HG03439 (cell line): Measurements from ENCODE around the gene HIGD1A.

ENCODE experiments used
- ATAC-seq: cut with Tn5 transposase; IDR thresholded peaks from one replicate; pipeline ENCODE4 v1.9.1; 2021; ENCODE audit warnings: mild to moderate bottlenecking, moderate library complexity; ENCODE audit not compliant: unreplicated experiment

The HIGD1A gene

DNA sequence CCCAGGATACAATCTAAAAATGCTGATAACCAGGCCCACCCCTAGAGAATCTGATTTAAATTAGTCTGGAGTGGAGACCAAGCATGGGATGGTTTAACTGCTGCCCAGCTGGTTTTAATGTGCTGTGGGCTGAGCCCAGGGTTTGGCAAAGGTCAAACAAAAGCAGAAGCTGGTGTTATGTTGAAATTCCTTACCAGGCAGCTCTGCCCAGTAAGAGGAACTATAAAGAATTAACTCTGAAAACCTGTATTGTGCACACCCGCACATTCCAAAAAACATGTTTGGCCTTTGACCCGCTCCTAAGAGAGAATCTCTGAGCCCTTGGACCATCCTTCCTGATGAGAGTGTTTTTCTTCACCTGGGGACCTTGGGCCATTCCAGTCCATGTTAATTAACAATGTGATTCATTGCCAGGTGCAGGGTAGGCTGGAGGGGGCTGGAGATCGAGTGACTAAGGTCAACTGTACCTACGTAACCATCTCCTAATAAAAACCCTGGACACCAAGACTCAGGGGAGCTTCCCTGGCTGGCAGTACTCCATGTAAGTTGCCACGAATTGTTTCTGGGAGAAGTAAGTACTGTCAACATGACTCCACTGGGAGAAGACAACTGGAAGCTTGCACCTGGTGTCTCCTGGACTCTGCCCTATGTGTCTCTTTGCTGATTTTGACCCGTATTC is 42.1 kb downstream of the HIGD1A start:
- no peak for ATAC-seq

DNA sequence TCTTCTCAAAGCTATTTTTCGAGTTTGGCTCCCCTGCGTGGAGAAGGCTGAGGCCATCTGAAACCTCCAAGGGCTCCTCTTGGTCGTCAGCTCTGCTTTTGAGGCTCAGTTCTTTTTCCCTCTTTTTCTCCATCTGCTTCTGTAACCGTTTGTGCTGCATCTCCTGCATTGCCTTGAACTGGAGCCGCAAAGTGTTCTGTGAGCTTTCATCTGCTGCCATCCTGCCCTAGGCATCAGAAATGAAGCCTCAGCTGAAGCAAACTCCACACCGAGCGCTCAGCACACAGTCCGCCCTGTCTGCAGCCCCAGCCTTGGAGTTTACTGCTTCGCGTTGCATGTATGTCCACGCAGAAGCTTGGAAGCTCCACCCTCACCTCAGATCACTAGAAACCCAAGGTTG is 46.2 kb downstream of the HIGD1A start:
- ATAC-seq, result no peak

DNA sequence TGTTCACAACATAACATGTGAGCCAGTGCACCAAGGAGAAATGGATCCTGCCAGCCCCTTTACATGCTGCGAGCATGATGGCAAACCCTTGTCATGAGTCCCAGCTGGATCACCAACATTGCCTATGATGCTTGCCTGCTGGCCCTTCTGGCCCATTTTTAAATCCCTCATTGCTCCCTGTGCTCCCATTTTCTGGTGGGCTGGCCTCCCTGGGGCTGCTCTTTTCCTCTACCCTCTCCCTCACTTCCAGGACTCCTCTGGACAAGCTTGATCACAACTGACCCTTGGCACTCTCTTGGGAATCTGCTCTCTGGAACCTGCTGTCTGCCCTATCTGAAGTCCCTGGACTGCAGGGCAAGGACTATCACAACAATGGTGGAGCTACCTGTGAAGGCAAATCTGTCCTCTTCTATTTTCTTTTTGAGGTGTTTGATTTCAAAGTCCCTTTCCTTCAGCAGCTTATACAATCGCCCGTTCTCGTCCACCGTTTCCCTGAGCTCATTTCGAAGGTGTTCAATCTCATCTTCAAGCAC is 47.5 kb downstream of the HIGD1A start:
- no peak for ATAC-seq

DNA sequence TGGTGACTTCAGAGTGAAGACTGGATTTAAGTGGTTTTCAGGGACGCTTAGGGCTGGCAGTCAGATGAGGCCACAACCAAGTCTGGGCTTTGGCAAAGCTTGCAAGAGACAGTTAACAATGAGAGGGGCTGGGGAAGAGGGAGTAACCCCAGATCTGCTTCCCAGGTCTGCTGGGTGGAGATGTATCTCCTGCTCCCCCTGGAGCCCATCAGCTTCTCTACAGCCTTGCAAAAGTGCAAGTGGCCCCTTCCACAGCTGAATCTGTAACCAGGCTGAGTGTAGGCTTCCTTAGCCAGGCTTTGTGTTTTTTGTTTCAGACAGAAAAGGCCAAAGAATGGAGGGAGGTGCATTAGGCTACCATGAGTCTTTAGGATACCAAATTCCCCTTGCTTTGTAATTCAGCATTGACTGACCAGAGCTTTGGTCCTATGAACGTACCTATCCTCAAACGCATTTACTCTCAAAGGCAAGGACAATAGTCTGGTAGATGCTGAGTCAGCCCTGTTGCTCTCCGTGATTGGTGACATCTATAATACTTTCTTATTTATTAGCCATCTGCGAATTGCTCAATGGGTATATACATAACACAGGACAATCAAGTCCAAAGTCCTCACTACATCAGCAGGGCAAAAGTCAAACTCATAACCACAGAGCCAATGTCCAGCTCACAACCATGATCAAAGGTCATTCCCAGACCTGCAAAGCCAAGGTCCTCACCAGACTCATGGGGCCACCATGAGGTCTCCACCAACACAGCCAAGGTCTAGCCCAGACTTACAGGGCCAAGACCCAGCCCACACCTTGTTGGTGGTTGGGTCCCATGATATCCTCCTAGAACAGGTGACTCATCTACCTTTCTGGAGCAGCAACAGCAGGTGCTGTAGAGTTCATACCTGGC is 48.4 kb downstream of the HIGD1A start:
- no peak for ATAC-seq

DNA sequence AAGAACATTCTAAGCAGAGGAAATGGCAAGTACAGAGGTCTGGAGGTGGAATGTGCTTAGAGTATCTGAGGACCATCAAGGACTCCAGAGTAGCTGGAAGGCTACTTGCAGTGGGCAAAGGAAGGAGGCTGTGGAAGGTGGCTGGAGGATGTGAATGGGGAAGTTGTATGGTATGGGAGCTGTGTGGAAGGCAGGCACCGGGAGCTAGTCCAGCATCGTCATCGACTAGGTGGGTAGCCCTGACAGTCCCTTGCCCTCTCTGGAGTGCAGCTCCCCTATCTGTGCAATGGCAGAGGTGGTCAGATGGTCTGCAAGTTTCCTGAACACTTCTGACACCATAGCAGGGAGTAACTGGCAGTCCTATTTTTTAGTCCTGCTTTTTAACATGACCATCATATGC is 50.5 kb downstream of the HIGD1A start:
- ATAC-seq, result no peak

DNA sequence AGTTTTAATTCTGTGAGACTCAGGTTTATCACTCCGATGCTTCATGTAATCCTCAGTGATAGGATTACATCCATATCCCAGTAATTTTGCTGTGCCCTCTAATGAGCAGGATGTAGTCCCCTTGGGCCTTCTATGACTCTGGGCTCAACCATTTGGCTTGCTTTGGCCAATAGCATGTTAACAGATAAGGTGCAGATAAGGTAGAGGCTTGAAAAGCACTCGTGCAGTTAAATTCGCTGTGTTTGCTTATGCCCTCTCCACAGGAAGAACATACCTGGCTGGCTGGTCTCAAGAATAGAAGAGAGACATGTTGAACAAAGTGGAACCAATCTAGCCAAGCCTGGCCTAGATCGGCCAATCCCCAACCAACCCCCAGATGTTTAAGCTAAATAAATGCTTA is 51.3 kb downstream of the HIGD1A start:
- ATAC-seq, result no peak

DNA sequence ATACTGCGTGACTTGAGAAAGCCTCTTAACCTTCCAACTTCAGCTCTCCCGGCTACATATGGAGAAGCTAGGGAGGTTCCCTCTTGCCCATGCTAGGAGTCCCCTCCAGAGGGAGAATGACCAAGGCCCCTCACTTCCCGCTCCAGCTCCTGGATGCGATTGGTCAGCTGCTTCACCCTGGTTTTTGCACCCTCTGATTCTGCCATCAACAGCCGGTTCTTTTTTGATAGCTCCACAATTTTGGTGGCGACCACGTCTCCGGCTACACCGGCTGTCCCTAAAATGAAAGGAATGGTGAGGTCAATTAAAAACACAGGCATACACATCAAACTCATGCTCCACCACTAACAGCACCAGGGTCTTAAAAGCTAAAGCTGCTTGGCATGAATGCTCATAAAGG is 51.8 kb downstream of the HIGD1A start:
- no peak for ATAC-seq

DNA sequence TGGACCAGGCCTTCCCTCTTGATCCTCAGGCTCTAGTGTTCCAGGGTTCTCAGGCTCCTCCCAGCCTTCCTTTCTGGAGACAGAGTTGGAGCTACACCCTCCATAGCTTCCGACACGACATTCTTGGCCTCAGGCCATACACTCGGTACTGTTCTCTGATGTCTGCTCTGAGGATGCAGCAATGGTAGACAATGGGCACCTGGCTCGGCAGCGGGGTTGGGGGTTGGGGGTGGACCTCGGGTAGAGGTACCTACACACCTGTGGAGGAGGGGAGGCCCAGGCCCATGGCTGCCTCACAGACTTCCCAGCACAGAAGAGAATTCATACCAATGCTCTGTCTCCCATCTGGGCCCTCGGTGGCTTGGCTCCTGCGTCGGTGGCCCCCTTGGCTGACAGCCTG is 52.7 kb downstream of the HIGD1A start:
- no peak for ATAC-seq

DNA sequence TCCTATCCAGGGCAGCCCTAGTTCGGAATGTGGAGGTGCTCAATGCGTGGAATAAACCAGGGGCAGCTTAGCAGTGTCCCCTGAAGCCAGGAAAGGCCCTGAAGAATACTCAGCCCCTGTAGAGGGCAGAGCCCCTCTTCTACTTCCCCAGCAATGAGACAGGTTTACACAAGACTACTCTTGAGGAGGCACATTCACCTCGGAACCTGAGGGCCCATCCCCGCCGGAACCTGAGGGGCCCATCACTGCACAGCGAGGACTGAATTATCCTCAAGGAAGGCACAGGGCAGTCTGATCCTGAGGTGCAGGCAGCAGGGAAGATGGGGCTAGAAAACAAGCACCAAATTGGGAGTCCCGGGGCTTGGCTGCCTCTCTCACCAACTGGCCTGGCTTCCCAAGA is 53.5 kb downstream of the HIGD1A start:
- ATAC-seq, result no peak

DNA sequence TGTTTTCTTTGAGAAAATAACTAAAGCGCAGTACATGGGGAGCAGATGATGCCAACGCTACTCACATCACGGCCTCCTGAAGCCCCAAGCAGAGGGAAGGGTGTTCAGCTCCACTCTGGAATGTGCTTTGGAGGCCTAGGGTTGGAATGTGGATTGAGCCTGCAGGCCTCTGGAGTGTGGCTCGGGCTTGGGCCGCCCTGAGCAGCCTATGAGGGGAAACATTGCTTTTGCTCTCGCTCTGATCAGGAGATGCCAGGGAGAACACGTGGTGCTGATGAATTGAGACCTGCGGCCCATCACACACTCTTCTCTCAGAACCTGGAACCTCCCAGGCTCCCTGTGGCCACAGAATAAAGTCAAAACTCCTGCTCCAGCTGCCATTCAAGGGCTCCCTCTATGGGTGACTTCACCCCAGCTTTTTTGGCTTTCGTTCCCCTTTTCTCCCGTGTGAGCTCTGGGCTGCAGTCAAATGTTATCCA is 54.5 kb downstream of the HIGD1A start:
- ATAC-seq, result no peak

DNA sequence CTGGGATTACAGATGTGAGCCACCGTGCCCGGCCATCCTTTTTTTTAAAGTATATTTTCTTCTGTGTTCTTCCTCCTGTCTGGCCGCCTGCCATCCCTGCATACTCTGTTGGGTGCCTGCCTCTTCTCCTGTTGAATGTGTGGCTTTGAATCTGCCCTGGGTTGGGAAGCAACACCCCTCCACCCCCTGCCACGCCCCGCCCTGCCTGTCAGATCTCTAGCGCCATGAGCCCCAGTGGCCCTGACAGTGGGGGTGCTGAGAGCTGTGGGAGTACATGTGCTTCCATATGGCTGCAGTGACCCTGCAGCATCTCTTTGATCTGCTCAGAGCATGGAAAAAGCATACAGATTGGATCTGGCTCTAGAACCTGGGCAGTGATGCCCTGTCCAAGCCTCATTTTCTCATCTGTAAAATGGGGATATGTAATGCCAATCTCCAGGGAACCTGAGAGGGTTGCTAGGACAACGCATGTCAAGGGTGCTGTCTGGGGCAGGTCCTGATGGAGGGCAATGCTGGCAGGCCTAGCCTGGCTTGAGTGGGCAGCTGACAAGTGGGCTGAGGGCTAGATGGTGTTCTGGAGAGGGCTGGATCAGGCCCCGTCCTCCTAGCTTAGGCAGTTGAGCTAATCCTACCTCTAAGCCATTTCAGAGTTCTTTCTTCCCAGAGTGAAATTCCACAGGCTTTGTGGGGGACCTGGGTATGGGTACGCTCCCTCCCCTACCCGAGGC is 55.1 kb downstream of the HIGD1A start:
- no peak for ATAC-seq

DNA sequence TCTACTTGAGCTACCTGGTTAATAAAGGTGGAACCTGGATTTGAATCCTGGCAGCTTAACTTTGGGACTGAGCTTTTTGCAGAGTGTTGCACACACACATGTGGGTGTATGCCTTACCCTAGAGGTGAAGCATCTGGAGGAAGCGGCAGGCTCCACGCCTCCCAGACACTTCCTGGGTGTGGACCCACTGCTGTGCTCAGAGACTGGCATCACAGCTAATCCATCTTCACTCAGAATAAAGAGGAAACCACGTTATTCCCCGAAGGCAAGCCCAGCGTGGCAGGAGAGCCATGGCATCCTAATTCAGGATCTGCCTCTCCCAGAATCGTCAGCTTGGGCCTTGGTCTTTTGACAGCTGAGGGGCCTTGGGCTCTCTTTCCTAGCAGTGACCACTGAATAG is 56.7 kb downstream of the HIGD1A start:
- no peak for ATAC-seq

DNA sequence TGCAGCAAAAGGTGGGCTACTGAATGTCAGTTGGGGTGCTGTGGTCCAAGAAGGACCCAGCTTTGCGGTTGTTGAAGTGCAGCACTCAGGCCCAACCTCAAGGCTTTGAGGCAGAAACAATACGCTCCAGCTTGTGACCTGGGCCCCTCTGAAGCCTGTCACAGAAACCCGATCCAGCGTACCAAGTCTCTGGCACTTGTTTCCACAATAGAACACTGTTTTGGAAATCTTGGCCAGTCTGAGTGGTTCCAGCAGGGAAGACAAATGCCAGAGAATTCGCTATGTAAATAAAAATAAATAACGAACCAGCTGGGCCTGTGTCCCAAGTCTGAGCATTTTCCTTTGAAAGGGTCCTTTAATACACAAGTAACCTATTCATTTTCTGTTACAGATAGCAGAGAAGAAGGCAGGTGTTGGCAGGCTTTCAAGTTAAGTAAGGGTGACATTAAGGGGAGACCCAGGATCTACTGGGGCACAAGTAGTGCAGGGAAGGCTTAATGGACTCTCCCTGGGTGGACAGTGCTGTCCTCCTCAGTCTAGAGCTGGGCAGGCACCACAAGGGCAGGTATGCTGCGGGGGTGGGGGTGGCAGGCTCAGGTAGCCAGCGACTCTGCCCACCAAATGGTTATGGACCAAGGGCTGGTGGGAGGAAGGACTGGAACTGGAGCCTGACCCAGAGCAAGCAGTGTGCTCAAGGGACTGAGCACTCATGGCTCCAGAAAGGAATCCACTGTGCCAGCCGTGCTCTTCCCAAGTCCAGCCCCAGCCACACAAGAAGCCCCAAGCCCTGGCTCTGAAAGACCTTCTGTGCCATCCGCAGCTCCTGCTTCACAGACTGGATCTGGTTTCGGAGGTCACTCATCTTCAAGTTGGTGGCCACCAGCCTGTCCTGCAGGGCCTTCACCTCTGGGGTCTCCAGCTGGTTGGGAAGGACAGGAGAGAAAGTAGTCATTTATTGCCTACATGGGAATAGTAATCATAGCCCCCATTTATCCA is 57.5 kb downstream of the HIGD1A start:
- ATAC-seq, result no peak

DNA sequence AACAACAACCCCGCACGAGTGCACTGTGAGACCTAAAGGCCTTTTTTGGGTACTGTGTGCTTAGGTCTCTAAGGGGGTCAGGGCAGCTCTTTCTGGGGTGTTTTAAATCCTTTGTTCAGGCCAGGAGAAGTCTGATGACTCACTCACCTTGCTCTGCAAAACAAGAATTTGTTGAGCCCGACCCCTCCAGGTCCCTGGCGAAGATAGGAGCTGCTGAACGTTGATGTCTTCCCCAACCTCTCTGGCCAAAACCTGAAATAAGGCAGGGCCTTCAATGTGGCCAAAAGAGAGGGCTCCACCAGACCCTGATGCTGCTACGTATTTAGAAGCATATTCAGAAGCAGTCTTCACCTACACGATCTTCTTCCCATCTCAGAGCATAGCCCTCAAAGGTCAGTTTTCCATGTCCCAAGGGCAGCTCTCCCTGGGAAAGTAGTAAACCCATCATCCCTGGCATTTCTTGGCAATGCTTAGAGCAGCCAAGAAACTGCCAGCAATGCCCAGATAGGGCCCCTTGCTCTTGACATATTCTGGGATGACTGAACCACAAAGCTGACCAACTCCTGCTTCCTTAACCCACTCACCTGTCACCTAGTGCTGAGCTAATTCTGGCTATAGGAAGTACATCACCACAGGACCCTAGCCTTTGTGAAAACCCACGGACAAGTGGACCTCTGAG is 58.4 kb downstream of the HIGD1A start:
- ATAC-seq, result no peak

DNA sequence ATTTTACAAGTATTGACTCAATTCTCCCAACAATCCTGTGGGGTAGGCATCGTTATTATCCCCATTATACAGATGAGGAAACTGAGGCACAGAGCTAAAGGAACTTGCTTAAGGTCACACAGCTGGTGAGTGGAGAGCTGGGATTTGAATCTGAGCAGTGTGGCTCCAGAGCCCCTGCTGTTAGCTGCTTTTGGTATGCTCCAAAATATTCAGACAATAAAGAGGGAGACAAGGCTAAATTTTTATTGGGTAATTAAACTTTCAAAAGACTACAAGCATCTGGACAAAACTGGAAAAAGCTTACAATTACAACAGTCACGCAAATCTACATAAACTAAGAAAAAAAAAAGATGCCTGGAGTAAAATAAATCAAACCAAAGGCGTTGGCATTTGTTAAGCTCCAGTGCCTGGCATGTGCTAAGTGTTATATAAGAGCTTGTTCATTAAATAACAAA is 59.0 kb downstream of the HIGD1A start:
- ATAC-seq, result no peak

DNA sequence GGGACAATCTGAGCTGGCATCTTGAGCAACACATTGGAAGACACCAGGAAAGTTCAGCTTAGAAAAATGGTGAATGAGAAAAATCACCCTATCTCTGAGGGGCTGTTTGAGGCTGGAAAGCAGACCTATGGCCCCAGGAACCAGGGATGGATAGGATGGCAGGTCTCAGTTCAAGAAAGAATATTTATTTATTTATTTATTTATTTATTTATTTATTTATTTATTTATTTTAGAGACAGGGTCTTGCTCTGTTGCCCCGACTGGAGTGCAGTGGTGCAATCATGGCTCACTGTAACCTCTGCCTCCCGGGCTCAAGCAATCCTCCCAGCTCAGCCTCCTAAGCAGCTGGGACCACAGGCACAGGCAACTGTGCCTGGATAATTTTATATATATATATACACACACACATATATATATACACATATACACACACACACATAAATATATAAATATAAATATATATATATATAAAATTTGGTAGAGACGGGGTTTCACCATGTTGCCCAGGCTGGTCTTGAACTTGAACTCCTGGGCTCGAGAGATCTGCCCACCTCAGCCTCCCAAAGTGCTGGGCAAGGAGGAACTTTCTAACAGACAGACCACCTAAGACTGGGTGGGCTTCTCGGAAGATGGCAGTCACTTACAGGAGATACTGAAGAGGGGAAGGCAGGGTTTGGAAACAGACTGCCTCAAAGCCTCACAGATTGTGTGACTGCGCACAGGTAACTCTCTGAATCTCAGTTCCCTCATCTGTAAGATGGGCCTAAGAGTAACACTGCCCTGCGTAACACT is 60.9 kb downstream of the HIGD1A start:
- no peak for ATAC-seq

DNA sequence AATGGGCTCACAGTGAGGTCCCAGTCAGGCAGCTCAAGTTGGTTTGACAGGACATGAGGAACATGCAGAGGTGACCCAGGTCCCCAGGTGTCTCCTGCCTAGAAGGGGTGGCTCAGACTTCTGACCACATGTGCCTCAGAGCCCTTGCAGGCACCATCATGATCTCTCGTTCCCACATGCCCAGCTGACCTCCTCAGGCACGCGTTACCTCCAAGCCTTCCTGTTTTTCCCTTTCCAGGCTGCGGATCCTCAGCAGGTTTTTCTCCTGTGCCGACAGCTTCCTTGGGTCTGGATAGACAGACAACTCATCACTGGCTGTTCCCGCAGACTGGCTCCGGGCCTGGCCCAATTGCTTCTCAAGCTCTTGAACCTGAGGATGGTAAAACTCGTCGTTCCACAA is 61.6 kb downstream of the HIGD1A start:
- ATAC-seq, result no peak

DNA sequence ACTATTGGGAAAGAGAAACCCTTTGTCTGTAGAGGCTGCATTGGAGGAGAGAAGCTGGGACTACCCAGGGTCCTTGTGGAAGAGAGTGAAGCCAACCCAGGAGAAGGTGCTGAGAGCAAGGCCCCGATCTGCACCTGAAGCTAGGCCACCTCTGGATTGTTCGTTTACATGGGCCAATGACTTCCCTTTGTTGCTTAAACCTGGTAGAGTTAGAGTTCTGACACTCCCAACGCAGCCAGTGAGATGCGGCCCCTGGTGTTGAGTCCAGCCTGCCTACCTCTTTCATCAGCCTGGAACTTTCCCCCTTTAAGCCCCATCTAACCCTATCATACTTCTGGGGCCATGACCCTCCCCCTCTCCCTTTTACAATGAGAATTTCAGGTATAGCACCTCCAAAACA is 62.0 kb downstream of the HIGD1A start:
- ATAC-seq, result no peak

DNA sequence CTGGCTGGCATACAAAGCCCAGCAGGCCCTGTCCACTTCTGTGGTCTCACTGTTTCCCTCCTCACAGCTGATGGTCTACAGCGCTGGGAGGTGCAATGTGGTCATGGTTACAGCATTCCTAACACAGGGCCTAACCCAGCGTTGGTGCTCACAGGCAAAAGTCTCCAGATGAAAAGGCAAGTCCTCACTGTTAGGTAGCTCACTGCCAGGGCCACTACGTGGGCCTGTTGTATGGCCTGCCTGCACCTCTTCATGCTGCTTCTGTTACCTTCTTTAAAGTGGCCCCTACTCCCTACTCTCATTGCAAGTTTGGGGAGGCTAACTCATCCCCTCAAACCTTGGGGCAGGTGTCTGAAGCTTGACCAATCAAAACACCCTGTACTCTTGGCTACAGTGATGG is 62.5 kb downstream of the HIGD1A start:
- ATAC-seq, result no peak
